Measurements from ENCODE around the gene HCN1.

DNA sequence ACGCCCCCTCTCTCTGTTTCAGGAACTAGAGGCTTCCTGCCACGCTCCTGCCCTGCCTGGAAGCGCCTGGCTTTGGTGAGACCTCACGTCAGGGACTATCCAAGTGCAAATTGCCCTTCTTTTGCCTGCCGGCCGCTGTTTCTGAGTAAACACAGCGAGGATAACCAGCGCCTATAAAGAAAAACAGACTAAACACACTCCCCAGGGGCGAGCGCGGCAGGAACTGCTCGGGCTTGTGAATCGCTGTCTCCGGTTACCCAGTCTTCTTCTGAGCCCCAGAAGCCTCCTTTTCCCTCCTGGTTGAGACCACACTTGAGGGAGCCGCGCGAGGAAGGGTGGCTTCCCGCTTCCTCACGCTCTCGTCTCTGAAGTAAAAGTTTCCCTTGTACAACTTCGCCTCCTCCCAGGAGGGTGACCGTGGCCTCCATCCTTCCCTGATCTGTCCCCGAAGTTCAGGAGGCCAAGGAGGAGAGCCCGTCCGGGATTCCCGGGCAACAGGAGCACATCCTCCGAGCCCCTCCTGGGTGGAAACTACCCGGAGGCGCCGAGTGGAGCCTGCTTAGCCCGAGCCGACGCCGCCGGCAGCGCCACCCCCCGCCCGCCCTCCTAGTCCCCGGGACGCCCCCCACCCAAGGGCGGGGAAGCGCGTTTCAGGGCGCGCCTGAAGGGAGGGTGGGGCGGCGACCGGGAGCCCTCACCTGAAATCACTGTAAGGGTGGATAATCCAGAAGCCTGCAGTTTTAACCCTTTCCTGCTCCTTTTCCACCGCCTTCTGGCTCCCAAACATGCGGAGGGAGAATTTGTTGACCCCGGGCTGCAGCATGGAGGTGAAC lies 993 bp downstream of the HCN1 start:
- TF ChIP-seq, protein P1, sequence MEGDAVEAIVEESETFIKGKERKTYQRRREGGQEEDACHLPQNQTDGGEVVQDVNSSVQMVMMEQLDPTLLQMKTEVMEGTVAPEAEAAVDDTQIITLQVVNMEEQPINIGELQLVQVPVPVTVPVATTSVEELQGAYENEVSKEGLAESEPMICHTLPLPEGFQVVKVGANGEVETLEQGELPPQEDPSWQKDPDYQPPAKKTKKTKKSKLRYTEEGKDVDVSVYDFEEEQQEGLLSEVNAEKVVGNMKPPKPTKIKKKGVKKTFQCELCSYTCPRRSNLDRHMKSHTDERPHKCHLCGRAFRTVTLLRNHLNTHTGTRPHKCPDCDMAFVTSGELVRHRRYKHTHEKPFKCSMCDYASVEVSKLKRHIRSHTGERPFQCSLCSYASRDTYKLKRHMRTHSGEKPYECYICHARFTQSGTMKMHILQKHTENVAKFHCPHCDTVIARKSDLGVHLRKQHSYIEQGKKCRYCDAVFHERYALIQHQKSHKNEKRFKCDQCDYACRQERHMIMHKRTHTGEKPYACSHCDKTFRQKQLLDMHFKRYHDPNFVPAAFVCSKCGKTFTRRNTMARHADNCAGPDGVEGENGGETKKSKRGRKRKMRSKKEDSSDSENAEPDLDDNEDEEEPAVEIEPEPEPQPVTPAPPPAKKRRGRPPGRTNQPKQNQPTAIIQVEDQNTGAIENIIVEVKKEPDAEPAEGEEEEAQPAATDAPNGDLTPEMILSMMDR (IDR thresholded peaks at IDR 0.05): no peak
- TF ChIP-seq POLR2A (IDR thresholded peaks at IDR 0.05): no peak
- no peak for TF ChIP-seq EP300 (IDR thresholded peaks at IDR 0.05; ENCODE audit: low read depth)
- no peak for TF ChIP-seq POLR2AphosphoS5 (IDR thresholded peaks at IDR 0.05)

Data from transverse colon (tissue), 4 donors.